Measurements from ENCODE around the gene IMPG2.

- TF ChIP-seq CTCF (IDR thresholded peaks at IDR 0.05), result no peak
- no peak for TF ChIP-seq POLR2A (IDR thresholded peaks at IDR 0.05)
Observed at GRCh38 chr3:101259485-101260341, 60.7 kb downstream of the IMPG2 start.

All from uterus (tissue), 2 donors.